ENCODE measurements around the gene EREG.

Gene EREG

DNA sequence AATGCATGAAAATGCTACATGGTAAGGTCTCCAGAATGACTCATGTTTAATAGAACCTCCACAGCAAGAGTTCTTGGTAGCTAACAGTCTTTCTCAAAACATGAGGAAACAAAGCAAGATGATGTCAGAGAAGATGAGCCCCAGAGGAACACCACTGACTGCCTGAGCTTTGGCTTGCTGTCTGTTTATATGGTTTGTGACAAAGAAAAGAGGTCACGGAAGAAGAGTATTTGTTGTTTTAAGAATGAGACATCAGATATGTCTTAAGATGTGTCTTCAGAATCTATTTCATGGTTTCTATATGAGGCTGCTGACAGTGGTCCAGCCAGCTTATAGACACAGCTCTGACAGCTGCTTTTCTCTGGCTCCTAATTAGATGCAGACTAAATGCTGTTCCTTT, 61.2 kb downstream of the EREG start:
- DNase-seq (ENCODE audit: low spot score): no peak

DNA sequence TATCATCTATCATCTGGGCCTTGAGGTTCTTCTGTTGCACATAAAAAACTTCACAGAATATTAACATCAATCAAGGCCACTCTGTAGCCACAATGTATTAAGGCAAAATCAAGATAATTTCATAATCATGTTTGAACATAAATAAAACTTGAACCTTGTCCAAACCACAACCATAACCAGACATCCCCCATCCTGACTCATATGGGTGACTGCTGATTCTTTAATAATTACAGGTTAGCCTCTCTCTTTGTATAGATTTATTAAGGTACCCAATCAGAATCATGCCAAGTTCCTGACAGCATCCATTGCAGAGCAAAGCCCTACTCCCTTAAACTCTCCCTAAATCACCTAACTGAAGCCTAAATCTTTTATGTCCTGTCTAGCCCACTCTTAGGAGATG, 63.3 kb downstream of the EREG start:
- no peak for DNase-seq (ENCODE audit: low spot score)

DNA sequence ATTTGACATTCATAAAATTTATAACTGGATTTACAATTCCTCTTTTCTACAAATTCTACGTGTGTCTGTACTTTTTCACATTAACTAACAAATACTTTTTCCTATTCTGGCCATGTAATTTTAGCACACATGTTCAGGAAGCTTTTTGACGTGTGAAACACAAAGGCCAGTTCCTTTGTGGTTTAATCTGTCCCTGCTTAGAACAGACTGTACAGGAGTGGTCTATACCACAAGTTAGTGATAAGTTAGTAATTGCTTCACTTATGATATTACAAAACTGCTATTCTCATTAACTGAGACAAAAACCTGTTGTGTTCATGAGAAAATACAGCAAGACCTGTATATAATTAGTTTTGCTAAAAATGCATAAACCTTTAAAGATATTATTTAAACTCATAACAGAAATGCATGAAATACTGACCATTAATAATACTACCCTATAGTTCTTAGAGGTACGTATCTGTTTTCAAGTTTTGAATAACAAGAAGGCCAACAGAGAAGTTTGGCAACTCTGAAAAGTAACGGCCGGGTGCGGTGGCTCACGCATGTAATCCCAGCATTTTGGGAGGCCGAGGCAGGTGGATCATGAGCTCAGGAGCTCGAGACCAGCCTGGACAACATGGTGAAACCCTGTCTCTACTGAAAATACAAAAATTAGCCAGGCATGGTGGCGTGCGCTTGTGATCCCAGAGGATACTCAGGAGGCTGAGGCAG, 66.3 kb downstream of the EREG start:
- DNase-seq (ENCODE audit: low spot score): no peak

DNA sequence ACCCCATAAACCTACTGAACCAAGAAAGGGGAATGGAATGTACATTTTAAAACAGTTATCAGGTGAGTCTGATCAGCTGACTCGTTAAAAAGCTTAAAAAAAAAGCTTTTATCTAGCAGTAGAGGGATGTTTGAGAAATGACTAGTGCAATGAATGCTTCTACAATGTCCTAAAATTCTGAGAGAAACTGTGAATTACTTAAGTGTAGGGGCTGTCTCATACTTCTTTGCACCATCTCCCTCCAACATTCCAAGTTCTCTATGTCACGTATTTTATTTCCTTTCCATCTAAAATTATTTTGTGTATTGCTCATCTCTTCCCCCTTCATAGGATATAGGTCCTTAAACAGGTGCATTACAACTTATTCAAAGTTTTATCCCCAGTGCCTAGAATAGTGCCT, 68.1 kb downstream of the EREG start:
- no peak for DNase-seq (ENCODE audit: low spot score)

DNA sequence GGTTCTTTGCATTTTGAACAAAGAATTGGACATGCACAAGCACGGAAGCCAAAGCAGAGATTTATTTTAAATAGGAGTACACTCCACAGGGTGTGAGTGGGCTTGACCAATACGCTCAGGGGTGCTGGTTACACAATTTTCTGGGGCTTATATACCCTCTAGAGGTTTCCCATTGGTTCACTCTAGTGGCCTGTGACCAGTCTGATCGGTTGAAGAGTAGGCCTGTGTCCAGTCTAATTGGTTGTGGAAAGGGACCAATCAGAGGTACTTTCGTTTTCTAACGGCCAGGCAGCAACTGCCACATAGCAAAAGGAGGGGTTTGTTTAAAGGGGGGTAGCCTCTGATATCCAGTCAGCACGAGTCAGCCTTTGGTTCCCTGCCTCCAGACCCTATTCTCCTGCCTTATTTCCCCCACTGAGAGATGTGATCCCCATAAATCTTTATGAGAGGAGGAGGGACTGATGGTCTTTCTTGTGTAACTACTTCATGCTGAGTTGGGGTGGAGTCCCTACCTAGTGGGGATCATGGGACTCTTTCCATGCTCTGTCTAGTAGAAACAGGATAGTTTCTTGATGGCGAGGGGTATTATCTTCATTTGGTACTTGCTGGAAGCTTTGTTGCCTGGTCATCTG, 68.7 kb downstream of the EREG start:
- no peak for DNase-seq (ENCODE audit: low spot score)

DNA sequence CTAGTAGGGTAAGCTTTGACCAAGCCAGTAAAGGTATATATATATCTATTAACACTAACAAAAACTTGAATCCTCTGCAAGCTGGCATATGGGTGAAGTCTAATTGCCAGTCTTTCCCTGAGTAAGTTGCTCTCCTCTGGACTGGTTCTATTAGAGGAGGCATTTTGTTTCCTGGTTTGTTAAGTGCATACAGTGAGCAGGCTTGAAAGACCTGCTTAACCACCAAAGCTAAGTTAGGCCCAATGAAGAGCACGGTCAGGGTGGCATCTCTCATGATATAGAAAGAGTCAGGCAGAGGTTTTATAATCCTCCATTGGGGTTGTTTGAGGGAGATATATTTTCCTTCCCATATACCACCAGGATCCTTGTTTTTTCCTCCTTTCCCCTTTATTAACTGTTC, 70.4 kb downstream of the EREG start:
- DNase-seq (ENCODE audit: low spot score): no peak

DNA sequence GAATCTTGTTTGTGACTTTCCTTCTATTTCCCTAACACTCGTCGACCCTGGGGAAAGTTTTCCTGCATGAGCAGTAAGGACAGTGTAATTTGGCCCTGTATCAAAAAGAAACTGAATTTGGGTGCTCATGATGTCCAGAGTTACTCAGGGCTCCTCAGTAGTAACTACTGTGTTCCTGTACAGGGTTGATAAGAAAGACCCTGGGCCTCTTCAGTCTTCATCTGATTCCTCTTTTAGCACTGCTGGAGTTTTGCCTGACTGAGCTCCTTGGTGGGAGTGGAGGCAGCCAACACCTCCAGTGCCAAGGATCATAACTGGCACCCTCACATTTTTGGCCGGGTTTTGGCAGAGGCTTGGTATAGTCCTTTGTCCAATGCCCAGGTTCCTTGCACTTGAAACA, 72.9 kb downstream of the EREG start:
- DNase-seq (ENCODE audit: low spot score): no peak

All from CD4-positive, alpha-beta T cell treated with Interleukin-6 at 100 ng/mL for 8 hours (primary cell).